ENCODE data around the gene PCK2. TPM values are rescaled to one million over a fixed set of nuclear protein-coding genes. Genes with fewer than 3 reads are reported as not detected.

The PCK2 gene
- total RNA-seq, 2 donors from 2014 or later = 150 to 223 TPM

DNA sequence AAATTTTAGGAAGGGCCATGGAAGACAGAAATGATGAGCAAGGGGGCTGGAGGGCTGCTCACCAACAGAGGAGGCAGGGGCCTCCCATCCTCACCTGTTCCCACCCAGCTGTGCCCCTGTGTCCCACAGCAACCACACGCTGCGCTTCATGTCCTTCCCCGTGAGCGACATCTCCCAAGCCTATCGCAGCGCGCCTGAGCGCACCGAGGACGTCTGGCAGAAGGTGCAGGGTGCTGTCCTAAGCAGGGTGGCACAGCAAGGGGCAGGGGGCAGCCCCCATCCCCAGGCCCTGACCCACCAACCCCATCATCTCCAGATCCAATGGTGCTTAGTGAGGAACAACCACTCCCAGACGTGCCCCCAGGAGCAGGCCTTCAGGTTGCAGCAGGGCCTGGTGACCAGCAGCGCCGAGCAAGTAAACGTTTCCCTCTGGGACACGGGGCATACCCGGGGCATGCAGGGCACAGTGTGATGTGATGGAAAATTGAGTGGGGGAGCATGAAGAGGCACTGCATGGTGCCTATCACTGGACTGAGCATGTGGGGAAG, 34.2 kb upstream of the PCK2 start:
- intact Hi-C loops (cut with DNase I, micrococcal nuclease) = no loop called here
- ATAC-seq (no peak), DNase-seq (peak in 1 of 2 donors; percentile 4)

DNA sequence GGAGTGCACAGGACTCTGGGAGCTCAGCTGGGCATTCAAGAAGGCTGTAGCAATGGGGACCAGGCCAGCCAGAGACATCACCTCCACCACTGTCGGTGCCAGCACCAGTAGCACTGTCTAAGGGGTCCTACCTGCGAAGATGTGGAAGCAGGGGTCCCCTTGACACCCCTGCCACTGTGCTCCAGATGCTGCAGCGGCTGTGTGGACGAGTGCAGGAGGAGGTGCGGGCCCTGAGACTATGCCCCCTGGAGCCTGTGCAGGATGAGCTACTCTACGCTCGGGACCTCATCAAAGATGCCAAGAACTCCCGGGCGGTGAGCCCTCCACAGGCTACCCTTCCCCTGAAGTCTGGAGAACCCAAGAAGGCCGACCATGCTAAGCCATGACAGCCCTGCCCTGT, 33.7 kb upstream of the PCK2 start:
- DNase-seq (no peak), ATAC-seq (no peak)
- intact Hi-C loops (cut with DNase I, micrococcal nuclease) = no loop called here

- peak; percentile 37 for ATAC-seq
- peak in 1 of 2 donors; percentile 16 for DNase-seq
- intact Hi-C loops (cut with DNase I, micrococcal nuclease) = no loop called here
Measured at GRCh38 chr14:24060984-24061913, 32.9 kb upstream of the PCK2 start.

GRCh38 chr14:24062216-24062980, 31.7 kb upstream of the PCK2 start:
- ATAC-seq (no peak), DNase-seq (peak in 1 of 2 donors; percentile 6)
- intact Hi-C loops (cut with DNase I, micrococcal nuclease) = no loop called here

DNA sequence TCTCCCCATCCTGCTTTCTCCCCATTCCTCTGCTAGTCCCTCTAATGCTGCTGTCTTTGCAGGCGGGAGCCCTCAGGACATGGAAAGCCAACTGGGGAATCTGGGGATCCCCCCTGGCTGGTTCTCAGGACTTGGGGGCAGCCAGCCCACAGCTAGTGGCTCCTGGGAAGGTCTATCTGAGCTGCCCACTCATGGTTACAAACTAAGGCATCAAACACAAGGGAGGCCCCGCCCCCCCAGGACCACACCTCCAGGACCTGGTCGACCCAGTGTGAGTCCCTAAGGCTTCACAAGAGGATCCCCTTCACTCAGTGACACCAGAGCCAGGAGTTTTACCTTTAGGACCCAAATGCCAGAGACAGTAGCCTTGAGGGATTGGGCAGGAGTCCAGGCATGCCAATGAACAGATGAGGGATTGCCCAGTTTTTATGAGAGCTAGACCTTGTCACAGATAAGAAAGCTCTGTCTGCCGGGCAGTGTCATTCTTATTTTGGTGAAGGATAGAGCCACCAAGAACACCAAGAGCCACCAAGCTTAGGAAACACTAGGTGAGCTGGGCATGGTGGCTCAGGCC, 30.8 kb upstream of the PCK2 start:
- DNase-seq (peak in 1 of 2 donors; percentile 45), ATAC-seq (peak; percentile 36)
- intact Hi-C loops (cut with DNase I, micrococcal nuclease) = no loop called here

GRCh38 chr14:24064091-24064795, 29.9 kb upstream of the PCK2 start:
- no peak for ATAC-seq
- intact Hi-C loops (cut with DNase I, micrococcal nuclease) = no loop called here

DNA sequence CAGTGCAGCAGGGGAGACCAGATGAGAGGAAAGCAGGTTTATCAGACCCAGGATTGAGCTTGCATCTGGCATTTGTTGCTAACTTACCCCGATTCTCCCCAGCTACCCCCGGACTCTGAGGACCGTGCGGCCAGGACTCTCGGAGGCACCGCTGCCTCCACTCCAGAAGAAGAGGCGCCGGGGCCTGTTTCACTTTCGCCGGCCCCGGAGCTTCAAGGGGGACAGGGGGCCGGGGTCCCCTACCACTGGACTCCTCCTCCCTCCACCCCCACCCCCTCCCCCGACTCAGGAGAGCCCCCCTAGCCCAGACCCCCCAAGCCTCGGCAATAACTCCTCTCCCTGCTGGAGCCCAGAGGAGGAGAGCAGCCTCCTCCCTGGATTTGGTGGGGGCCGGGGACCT, 29.3 kb upstream of the PCK2 start:
- DNase-seq = no peak
- intact Hi-C loops (cut with DNase I, micrococcal nuclease) = no loop called here
- no peak for ATAC-seq

More at GRCh38 chr14:24064091-24064795, 29.9 kb upstream of the PCK2 start:
- peak in 1 of 2 donors; percentile 7 for DNase-seq

DNA sequence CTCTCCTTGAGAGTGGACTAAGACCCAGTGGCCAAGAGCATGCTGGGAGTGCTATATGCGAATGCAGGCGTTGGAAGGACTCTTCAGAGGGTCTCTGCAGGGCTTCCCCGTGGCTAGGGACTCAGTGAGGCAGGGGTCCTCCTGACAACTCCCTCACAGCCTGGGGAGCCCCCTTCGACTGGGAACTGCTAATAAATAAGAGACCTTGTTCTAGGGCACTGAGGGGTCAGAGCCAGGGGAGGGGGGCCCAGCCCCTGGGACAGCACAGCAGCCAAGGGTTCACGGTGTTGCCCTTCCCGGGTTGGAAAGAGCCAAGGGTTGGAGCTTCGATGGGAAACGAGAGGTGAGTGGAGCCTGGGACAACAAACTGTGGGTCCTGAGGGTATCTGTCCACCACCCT, 28.7 kb upstream of the PCK2 start:
- ATAC-seq (no peak), DNase-seq (peak in 1 of 2 donors; percentile 5)
- intact Hi-C loops (cut with DNase I, micrococcal nuclease) = no loop called here

GRCh38 chr14:24066496-24067132, 27.5 kb upstream of the PCK2 start:
- DNase-seq (peak; percentile 44 to 75), ATAC-seq (peak; percentile 80)
- intact Hi-C loops (cut with DNase I, micrococcal nuclease) = no loop called here

- intact Hi-C loops (cut with DNase I, micrococcal nuclease) = no loop called here
- DNase-seq (peak in 1 of 2 donors; percentile 16), ATAC-seq (peak; percentile 59)
Measured at GRCh38 chr14:24067133-24068082, 26.7 kb upstream of the PCK2 start.

DNA sequence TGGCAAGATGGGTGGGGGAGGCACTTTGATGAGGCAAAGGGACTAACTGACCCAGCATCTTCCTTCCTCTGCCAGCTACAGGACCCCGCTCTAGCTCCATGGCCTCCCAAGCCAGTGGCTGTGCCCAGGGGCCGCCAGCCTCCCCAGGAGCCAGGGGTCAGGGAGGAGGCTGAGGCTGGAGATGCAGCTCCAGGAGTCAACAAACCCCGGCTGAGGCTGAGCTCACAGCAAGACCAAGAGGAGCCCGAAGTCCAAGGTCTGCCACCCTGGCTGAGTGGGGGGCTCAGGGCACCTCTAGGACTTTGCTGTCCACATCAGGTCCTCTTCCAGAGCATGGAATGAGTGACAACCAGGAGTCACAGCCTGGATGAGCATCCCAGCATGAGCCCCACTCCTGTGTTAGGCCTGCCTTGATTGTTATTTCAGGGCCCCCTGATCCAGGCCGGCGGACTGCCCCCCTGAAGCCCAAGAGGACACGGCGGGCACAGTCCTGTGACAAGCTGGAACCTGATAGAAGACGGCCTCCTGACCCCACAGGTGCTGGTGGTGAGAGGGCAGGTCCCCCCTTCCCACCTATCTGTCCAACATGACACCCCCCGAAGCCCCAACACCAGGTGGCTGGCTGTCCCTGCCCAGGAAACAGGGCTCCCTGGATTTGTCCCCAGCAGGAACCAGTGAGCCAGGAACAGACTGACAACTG, 25.2 kb upstream of the PCK2 start:
- DNase-seq (peak in 1 of 2 donors; percentile 5), ATAC-seq (no peak)
- intact Hi-C loops (cut with DNase I, micrococcal nuclease) = no loop called here

- intact Hi-C loops (cut with DNase I, micrococcal nuclease) = no loop called here
- ATAC-seq = no peak
- peak in 1 of 2 donors; percentile 2 for DNase-seq
Measured at GRCh38 chr14:24069411-24069735, 24.7 kb upstream of the PCK2 start.

GRCh38 chr14:24070285-24071143, 23.6 kb upstream of the PCK2 start:
- DNase-seq = peak in 1 of 2 donors; percentile 3
- ATAC-seq = no peak
- intact Hi-C loops (cut with DNase I, micrococcal nuclease) = no loop called here

DNA sequence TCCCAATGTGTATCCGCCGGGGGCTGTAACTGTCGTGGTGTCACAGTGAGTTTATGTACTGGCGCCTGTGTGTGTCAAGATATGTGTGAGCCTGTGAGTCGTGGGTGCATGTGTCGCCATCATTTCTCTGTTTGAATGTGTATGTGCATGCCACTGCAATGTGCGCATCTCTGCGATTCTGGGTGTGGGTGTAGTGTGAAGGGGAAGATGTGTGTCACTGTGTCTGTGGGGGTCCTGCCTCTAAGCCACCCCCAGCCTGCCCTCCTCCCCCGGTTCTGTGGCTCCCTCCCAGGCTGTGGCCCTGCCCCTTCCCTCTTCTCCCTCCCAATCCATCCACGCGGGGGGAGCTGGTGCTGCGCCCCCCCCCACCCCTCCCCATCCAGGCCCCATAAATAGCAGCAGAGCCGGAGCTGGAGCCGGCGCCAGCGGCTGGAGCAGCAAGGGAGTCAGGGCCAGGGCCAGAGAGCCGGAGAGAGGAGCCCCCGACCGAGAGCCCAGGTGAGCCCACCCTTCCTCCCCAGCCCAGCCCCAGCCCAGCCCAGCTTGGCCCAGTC, 22.9 kb upstream of the PCK2 start, which contains the start of gene CPNE6:
Gene CPNE6, plus strand, starts transcription at position 419 of the 554 bp plus-strand sequence. CDS start 1,375 bp downstream, outside the sequence.
- intact Hi-C loops (cut with DNase I, micrococcal nuclease) = no loop called here
- ATAC-seq (no peak), DNase-seq (peak in 1 of 2 donors; percentile 2)

- intact Hi-C loops (cut with DNase I, micrococcal nuclease) = no loop called here
- DNase-seq = peak in 1 of 2 donors; percentile 21
- peak; percentile 64 for ATAC-seq
Measured at GRCh38 chr14:24071836-24072430, 22.2 kb upstream of the PCK2 start.
